Muscle of leg (tissue), 11 donors: Measurements from ENCODE around the gene GRIK2. TPM values are rescaled to one million over a fixed set of nuclear protein-coding genes. Genes with fewer than 3 reads are reported as not detected.

Source experiments
- DNase-seq: peaks from one replicate; pipeline ENCODE4 v3.0.0; 2013
- H3K27ac ChIP-seq: one replicate; pipeline ENCODE4 v1.5.1; 2013; ENCODE audit warnings: mild to moderate bottlenecking, low read length, control low read depth
- H3K27me3 ChIP-seq: one replicate; pipeline ENCODE4 v1.6.1; 2013; ENCODE audit warnings: low read length; ENCODE audit not compliant: control insufficient read depth, insufficient read depth
- H3K36me3 ChIP-seq: one replicate; pipeline ENCODE4 v1.6.1; 2013; ENCODE audit warnings: low read length; ENCODE audit not compliant: control insufficient read depth, insufficient read depth
- H3K4me1 ChIP-seq: one replicate; pipeline ENCODE4 v1.6.1; 2013; ENCODE audit warnings: low read length; ENCODE audit not compliant: control insufficient read depth, insufficient read depth
- H3K4me3 ChIP-seq: one replicate; pipeline ENCODE4 v1.5.1; 2013; ENCODE audit warnings: low read length, control low read depth
- H3K9me3 ChIP-seq: replicated peaks from 2 replicates; pipeline ENCODE4 v1.6.1; 2013; ENCODE audit warnings: low read depth, low read length; ENCODE audit not compliant: control insufficient read depth
- WGBS: methylation state at CpG from one replicate; pipeline ENCODE4 v1.1.5; 2013; ENCODE audit warnings: missing lambda C conversion rate; ENCODE audit not compliant: insufficient coverage; 5-methylcytosine and 5-hydroxymethylcytosine counted together
- polyA plus RNA-seq, 8 donors: library from polyadenylated mRNA; unstranded; fragments of 120-200 nt; gene quantifications; one replicate each; pipeline versions ENCODE4 v1.2.1 to v1.2.3, GENCODE V29; 2013; ENCODE audit warnings: inconsistent platforms in 1 of 8, low replicate concordance in 1 of 8; ENCODE audit not compliant: insufficient read length in 8 of 8, insufficient read depth in 1 of 8
- total RNA-seq: library from RNA; stranded (reverse); fragments of 120-200 nt; gene quantifications from one replicate; pipeline ENCODE4 v1.2.4, GENCODE V29; 2013

Gene GRIK2
- total and polyA plus RNA-seq, 9 donors, result 1.2 to 4.0 (median 1.9) TPM

- H3K4me3 ChIP-seq, result no peak overlapping the region
- no peaks in the 10 kb centered on the region for H3K9me3 ChIP-seq
- no CpG with 5 or more reads among the region's 1 CpG for WGBS
- no peaks in the 10 kb centered on the region for H3K36me3 ChIP-seq
- H3K27ac ChIP-seq, result no peak overlapping the region
- H3K27me3 ChIP-seq, result no peaks in the 10 kb centered on the region
- DNase-seq, result no peak
- H3K4me1 ChIP-seq, result no peaks in the 10 kb centered on the region
Observed at GRCh38 chr6:101747716-101748115, 354.2 kb downstream of the GRIK2 start.

- Histone ChIP-seq H3K4me3 (no peak overlapping the region), H3K27ac (no peak overlapping the region), H3K36me3 (no peaks in the 10 kb centered on the region), H3K27me3 (no peaks in the 10 kb centered on the region), H3K4me1 (no peaks in the 10 kb centered on the region), H3K9me3 (no peaks in the 10 kb centered on the region)
- WGBS, result no CpG with 5 or more reads among the region's 1 CpG
- DNase-seq, result no peak
Observed at GRCh38 chr6:101755931-101756330, 362.4 kb downstream of the GRIK2 start.

GRCh38 chr6:101758368-101758767 is 364.9 kb downstream of the GRIK2 start:
- no peaks in the 10 kb centered on the region for H3K9me3 ChIP-seq
- no peaks in the 10 kb centered on the region for H3K4me1 ChIP-seq
- no peaks in the 10 kb centered on the region for H3K36me3 ChIP-seq
- H3K27me3 ChIP-seq, result no peaks in the 10 kb centered on the region
- WGBS, result no CpG with 5 or more reads among the region's 1 CpG
- no peak overlapping the region for H3K27ac ChIP-seq
- DNase-seq, result peak; percentile 22
- H3K4me3 ChIP-seq, result no peak overlapping the region

- H3K4me3 ChIP-seq, result no peak overlapping the region
- no peak for DNase-seq
- no peaks in the 10 kb centered on the region for H3K27me3 ChIP-seq
- H3K27ac ChIP-seq, result no peak overlapping the region
- no peaks in the 10 kb centered on the region for H3K4me1 ChIP-seq
- H3K36me3 ChIP-seq, result no peaks in the 10 kb centered on the region
- H3K9me3 ChIP-seq, result no peaks in the 10 kb centered on the region
Observed at GRCh38 chr6:101760843-101761621, 367.5 kb downstream of the GRIK2 start.

GRCh38 chr6:101762851-101763250 is 369.3 kb downstream of the GRIK2 start:
- H3K27ac ChIP-seq, result no peak overlapping the region
- no peaks in the 10 kb centered on the region for H3K27me3 ChIP-seq
- H3K4me3 ChIP-seq, result no peak overlapping the region
- H3K36me3 ChIP-seq, result no peaks in the 10 kb centered on the region
- no peak for DNase-seq
- H3K9me3 ChIP-seq, result no peaks in the 10 kb centered on the region
- no peaks in the 10 kb centered on the region for H3K4me1 ChIP-seq
- WGBS, result 87% methylated on average over 2 of the region's 3 CpGs

GRCh38 chr6:101765281-101765680 is 371.8 kb downstream of the GRIK2 start:
- no peak overlapping the region for H3K27ac ChIP-seq
- H3K4me3 ChIP-seq, result no peak overlapping the region
- no peak for DNase-seq
- no peaks in the 10 kb centered on the region for H3K4me1 ChIP-seq
- no peaks in the 10 kb centered on the region for H3K27me3 ChIP-seq
- H3K36me3 ChIP-seq, result no peaks in the 10 kb centered on the region
- H3K9me3 ChIP-seq, result no peaks in the 10 kb centered on the region
- WGBS, result no CpG with 5 or more reads among the region's 1 CpG

- H3K36me3 ChIP-seq, result no peaks in the 10 kb centered on the region
- H3K9me3 ChIP-seq, result no peaks in the 10 kb centered on the region
- H3K4me1 ChIP-seq, result no peaks in the 10 kb centered on the region
- H3K27ac ChIP-seq, result no peak overlapping the region
- no peak for DNase-seq
- no CpG with 5 or more reads among the region's 3 CpGs for WGBS
- H3K4me3 ChIP-seq, result no peak overlapping the region
- H3K27me3 ChIP-seq, result no peaks in the 10 kb centered on the region
Observed at GRCh38 chr6:101770116-101770515, 376.6 kb downstream of the GRIK2 start.

GRCh38 chr6:101776919-101777350 is 383.4 kb downstream of the GRIK2 start:
- Histone ChIP-seq H3K27ac (no peak overlapping the region), H3K4me1 (no peaks in the 10 kb centered on the region), H3K4me3 (no peak overlapping the region), H3K36me3 (no peaks in the 10 kb centered on the region), H3K27me3 (no peaks in the 10 kb centered on the region), H3K9me3 (no peaks in the 10 kb centered on the region)
- WGBS, result 94% methylated on average over 4 of the region's 7 CpGs
- peak; percentile 36 for DNase-seq

GRCh38 chr6:101777646-101778045 is 384.1 kb downstream of the GRIK2 start:
- H3K4me3 ChIP-seq, result no peak overlapping the region
- H3K9me3 ChIP-seq, result no peaks in the 10 kb centered on the region
- H3K4me1 ChIP-seq, result no peaks in the 10 kb centered on the region
- H3K36me3 ChIP-seq, result no peaks in the 10 kb centered on the region
- DNase-seq, result no peak
- no peaks in the 10 kb centered on the region for H3K27me3 ChIP-seq
- WGBS, result no CpG with 5 or more reads among the region's 2 CpGs
- H3K27ac ChIP-seq, result no peak overlapping the region

GRCh38 chr6:101779051-101779844 is 385.7 kb downstream of the GRIK2 start:
- 60% methylated on average over 1 of the region's 1 CpG for WGBS

More at GRCh38 chr6:101779051-101779844, 385.7 kb downstream of the GRIK2 start:
- no peak for DNase-seq
- Histone ChIP-seq H3K27ac (no peak overlapping the region), H3K27me3 (no peaks in the 10 kb centered on the region), H3K36me3 (no peaks in the 10 kb centered on the region), H3K9me3 (no peaks in the 10 kb centered on the region), H3K4me1 (no peaks in the 10 kb centered on the region), H3K4me3 (no peak overlapping the region)
